ENCODE results near the gene ARMC3.
"Not testable (repeated sequence)": the region's sequence is repeated elsewhere in the genome, so short reads cannot be mapped to it uniquely, and the experiment has no call there.

ARMC3 gene

DNA sequence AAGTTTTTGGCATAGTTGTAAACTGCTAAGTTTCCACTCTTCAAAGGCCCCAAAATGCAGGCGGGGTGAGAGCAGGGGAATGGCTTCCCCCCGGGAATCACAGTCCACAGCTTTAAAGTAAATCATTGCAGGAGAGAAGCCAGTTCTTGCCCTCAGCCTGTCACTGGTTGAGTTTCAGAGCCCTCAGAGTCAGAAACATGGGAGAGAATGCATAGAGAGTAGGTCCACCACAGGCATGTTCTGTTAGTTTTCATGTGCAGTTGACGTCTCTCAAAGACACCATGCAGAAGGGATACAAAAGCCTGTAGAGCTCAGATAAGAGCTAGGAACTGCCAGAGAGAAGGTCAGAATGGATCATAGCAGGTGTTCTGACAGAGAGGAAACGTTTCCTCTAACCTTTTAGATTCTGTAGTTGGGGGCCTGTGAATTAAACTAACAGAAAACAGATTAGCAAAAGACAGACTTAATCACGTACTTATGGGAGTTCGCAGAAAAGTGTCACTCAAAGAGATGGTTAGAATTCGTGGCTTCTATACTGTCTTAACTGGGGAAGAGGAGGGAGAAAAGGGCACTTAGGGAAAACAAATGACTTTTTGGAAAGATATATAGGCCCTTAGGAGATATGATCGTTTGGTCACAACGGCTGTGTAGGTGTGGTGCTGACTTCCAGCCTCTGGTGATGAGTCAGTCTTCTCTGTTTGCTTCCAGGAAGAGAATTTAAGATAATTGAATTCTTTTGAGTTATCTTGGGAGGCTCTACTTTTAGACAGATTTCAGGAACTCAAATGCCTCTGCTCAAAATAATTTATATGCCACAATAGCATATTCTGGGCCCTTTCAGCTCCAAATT lies 119.6 kb downstream of the ARMC3 start:
- DNase-seq (ENCODE audit: low read depth), result no peak

DNA sequence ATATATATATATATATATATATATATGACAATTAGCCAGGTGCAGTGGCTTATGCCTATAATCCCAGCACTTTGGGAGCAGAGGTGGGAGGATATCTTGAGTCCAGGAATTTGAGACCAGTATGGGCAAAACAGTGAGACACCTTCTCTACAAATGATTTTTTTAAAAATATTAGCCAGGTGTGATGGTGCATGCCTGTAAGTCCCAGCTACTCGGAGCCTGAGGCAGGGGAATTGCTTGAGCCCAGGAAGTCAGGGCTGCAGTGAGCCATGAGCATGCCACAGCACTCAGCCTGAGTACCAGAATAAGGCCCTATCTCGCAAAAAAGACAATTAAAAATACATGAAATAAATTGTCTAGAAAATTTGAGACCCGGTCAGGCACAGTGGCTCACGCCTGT lies 120.3 kb downstream of the ARMC3 start:
- no peak for DNase-seq (ENCODE audit: low read depth)

DNA sequence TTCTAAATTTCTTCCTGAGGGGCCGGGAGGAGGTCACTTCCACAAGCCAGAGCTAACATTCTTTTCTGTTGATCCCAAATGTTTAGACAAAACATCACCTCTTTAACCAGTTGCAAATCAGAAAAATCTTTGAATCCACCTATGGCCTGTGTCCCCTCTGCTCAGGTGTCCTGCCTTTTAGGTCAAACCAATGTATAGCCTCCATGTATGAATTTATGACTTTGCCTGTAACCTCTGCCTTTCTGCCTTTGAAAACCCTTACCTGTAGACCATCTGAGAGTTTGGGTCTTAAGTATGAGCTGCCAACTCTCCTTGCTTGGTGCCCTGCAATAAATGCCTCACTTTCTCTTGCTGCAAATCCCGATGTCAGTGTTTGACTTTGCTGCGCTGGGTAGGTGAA lies 123.4 kb downstream of the ARMC3 start:
- no peak for DNase-seq (ENCODE audit: low read depth)

DNA sequence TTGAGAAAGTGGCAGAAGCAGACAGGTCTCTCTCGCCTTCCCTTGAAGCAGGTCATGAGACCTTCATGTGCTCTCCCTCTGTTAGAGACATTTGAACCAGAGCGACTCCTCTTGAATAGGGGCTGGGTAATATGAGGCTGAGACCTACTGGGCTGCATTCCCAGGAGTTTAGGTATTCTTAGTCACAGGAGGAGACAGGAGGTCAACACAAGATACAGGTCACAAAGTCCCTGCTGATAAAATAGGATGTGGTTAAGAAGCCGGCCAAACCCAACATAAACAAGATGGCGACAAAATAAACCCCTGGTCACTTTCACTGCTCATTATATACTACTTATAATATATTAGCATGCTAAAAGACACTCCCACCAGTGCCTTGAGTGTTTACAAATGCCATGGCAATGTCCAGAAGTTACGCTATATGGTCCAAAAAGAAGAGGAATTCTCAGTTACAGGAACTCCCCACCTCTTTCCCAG lies 124.0 kb downstream of the ARMC3 start:
- no peak for DNase-seq (ENCODE audit: low read depth)

DNA sequence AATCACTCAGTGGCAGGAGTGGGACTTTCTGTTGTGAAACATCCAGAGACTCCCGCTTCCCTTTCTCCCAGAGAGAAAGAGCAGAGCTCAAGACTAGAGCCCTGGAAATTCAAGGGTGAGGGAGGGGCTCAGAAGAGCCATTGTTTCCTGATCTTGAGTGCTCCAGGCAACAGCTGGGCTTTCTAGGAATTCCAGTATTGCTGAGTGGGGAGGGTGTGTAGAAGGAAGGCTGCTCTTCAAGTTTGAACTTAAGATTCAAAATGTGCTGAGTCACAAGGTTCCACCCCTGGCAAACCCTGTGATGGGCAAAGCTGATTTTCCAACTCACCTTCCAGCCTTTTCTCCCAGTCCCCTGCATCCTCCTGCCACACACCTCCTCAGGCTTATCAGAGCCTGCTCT lies 125.2 kb downstream of the ARMC3 start:
- DNase-seq (ENCODE audit: low read depth), result no peak

DNA sequence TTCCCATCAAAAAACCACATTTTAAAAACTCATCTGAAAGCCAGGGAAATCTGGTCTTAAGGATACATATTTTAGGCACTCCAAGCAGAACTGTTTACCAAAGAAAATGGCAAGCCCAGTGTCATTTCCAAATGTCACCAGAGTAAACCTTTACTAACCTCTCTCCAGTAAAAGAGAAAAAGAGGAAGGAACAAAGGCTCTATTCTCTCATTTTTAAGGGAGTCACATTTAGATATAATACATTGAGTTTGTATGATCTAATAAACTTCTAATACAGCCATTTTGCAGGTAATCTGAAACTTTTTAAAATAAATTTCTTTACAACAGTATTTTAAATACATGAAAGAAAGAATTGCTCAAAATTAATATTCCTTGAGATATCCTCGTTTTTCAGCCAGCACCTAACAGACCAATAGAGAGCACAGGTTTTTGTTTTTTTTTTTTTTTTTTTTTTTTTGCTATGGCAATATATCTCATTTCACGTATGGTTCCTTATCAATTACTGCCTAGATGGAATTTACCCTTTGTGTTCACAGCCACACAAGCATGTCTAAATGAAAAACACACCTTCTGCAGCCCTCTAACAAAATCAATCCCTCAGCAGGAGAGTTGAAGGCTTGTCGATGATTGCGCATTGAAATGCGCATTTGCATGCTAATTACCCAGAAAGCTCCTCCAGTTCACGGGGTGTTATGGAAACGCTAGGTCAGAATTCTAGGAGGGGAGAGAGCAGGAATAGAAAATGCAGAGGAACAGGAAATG lies 127.8 kb downstream of the ARMC3 start:
- DNase-seq (ENCODE audit: low read depth), result no peak

DNA sequence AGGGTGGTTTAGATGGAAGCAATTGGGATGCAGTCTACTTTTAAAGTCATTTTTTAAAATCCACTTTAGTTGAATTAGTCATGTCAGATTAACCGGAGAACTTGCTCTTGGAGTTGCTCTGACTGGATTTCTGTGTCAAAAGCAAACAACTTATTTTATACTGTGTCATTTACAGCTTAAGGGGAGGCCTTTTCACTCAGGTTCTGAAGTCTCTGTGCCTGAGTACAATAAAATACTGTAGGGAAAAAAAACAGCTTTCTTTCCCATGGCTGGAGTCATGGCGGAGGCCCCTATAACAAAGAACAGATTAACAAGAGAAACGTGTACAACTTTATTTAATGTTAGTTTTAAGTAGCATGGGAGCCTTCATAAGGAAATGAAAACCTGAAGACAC lies 128.3 kb downstream of the ARMC3 start:
- DNase-seq (ENCODE audit: low read depth), result no peak

DNA sequence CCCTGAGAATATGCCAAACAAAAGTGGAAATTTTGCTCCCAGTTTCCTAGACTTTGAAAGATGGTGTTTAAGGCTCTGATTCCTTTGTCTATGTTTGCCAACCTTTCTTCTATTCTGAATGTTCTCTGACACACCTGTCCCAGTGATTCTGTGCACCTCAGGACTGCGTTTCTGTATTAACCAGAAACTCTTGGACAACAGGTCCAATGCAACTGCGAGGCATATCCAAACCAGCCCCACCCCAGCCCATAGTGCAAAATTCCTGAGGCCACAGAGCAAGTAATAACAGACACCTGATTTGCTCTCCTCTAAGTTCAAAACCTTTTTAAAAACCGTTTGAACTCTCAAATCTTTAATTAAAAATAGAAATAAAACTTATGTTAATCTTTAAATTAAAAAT lies 130.5 kb downstream of the ARMC3 start:
- no peak for DNase-seq (ENCODE audit: low read depth)

DNA sequence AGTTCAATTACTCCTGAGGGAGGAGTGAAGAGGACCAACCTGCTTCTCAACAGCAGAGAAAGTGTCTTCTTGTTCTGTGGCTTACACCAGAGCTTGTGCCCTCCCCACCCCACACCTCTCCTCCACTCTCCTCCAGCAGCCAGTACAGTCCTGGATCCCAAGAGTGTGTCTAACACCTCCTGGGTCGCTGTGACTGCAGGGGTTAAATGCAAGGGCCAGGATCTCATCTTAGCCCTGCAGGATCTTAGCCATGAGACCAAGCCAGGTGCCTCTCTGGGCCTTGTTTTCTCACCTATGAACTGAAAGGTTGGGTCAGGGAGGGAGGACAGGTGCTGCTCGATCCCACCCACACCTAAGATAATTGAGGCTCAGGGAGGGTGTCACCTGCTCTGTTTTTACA lies 133.1 kb downstream of the ARMC3 start:
- DNase-seq (ENCODE audit: low read depth), result no peak

DNA sequence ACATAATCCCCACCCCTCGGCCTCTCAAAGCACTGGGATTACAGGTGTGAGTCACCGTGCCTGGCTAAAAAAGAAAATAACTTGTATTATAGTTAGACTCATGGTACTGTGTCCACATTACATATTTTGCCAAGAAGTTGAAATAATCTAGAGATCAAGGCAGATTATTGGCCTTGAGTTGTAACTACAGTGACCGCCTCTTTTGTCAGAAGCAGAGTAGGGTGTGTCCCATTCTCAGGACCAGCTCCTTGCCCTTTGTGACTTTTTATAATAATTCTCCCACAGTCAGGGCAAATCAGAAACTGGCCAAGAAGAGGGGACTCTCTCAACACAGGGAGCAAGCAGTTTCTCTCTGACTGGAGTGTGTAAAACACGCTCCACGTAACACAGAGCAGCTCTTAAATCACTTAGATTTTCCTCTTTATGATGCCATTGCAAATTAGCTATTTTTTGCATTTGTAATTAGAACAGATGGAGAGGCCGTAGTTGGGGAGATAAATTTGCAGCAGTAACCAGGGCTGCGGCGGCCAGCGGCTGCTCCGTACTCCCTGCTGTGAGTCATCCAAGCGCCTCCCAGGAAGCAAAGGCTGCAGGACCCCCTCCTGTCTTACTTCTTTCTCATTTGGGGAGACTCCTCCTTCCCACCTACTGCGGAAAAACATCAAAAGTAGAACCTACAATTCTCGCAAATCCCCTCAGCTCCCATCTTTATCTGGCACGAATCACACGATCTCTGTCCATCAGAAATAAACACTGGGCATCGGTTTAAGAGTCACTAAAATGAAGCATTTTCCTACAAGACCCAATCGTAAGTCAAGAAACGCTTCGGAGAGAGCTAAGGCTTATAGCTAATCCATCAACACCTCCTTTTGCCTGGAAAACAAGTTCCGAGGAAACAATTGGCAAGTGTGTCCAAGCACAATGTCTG lies 135.5 kb downstream of the ARMC3 start:
- DNase-seq (ENCODE audit: low read depth), result no peak

DNA sequence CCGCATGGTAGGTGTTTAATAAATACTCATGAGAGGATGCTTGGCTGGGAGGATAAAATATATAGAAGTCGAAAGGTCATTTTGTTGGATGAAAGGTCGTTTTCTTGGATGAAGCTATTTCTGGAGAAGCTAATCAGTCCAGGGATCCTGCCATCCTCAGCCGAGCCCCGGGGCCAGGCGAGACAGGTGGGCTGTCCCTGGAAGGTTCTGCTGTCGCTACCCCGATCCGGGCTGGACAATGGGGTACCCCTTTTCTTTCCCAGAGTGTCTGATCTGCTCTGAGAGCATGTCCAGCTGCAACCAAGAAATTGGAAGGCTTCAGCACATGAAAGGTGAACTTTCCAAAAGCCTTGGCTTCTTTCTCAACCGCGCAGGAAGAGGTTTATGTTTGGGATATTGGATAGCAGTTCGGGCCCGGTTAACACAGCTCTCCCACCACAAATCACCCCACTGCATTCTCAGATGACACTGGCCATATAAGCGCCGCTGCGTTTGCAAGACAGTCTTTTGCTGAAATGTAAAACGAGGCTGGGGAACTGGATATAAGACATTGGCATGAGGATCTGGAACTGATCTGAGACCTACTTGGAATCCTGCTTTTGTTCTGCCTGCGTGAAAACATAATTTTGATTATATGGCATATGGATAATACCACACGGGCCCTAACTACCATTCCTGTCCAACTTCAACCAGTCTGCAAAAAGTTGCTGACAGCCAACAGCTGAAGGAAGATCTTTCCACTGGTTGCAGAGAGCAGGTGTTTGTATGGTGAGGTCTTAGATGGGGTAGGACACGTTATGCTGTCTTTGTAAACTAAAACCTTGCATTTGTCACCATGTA lies 136.3 kb downstream of the ARMC3 start:
- DNase-seq (ENCODE audit: low read depth), result no peak

DNA sequence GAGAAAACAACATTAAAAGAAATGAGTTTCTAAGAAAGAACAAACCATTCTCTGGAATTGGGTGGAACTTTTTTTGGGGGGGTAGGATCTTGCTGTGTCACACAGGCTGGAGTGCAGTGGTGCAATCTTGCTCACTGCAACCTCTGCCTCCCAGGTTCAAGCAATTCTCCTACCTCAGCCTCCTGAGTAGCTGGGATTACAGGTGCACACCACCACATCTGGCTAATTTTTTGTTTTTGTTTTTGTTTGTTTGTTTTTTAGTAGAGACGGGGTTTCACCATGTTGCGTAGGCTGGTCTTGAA lies 136.9 kb downstream of the ARMC3 start:
- DNase-seq (ENCODE audit: low read depth), result not testable (repeated sequence)

DNA sequence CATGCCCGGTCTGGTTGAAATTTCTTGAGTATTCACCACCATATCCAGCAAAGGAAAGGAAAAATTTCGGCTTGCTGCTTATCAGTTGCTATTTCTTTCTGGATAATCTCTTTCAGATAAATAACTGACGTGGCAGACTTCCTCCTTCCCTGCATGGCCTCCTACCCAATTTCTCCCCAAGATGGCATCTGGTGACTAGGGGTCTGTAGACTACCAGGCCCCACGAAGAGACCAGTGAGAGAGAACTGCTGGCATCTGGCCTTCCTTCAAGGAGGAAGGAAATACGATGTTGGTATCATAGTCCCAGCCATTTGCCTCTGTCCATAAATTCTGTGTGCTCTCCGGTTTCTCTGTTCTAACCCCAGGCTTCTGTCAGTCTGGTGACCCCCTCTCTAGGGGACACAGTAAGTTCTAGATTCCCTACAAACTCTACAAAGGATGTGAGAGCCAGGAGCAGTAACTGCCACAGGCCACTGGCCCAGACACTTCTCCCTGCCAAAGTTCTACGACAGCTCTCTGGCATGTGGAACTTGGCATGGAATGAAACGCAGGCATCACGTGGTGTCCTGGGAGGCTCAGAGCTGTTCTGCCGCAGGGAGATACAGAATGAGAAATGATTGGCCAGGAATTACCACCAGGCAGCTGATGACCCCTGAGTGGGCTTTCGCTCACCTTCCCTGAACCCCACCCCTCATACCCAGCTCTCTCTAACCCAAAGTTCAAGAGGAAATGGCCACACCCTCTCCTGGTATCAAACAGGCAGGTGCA lies 137.5 kb downstream of the ARMC3 start:
- DNase-seq (ENCODE audit: low read depth), result no peak

DNA sequence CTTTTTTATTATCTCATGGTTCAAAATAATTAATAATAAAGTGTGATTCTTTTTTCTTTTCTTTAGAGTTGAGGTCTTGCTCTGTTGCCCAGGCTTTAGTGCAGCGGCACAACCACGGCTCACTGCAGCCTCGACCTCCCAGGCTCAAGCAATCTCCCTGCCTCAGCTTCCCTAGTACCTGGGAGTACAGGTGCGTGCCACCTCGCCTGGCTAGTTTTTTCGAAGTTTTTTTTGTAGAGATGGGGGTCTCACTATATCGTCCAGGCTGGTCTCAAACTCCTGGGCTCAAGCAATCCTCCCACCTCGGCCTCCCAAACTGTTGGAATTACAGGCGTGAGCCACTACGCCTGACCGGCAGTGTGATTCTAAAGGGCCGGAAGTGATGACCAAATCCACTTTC lies 139.5 kb downstream of the ARMC3 start:
- DNase-seq (ENCODE audit: low read depth), result no peak

DNA sequence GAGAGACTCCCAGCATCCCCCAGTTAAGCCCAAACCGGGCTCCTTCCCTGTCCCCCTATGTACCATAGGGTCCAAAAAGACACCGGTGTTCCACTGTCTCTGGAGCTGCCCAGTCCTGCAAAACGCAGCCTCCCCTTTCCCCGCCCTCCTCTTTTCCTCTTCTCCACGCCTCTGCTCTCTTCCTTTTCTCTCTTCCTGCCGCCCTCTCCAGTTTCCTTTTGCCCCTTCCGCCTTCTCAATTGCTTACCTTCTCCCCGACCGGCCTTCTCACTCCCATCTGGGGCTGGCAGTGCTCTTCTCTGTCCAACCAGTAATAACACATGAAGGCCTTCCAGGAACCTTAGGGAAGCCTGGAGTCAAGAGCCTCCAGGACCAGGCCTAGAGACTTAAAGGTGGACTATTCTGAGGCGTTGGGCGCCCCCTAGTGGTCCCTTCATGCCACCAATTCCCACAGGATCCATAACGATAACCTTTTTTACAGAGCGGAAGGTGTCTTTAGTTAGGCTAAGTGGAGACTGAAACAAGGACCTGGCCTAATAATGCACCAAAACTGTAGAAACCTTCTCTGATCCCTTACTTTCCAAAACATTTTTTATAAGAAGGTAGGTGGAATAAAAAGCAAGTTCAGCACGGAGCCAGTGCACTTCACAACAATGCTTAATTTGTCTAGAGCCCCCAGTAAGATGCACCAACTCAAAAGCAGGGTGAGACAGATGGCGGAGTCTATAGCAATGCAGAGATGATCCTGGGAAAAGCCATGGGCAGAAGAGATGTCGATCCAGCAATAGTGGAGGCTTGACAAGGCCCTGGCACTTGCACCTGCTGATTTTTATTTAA lies 140.3 kb downstream of the ARMC3 start:
- DNase-seq (ENCODE audit: low read depth), result peak; percentile 35

DNA sequence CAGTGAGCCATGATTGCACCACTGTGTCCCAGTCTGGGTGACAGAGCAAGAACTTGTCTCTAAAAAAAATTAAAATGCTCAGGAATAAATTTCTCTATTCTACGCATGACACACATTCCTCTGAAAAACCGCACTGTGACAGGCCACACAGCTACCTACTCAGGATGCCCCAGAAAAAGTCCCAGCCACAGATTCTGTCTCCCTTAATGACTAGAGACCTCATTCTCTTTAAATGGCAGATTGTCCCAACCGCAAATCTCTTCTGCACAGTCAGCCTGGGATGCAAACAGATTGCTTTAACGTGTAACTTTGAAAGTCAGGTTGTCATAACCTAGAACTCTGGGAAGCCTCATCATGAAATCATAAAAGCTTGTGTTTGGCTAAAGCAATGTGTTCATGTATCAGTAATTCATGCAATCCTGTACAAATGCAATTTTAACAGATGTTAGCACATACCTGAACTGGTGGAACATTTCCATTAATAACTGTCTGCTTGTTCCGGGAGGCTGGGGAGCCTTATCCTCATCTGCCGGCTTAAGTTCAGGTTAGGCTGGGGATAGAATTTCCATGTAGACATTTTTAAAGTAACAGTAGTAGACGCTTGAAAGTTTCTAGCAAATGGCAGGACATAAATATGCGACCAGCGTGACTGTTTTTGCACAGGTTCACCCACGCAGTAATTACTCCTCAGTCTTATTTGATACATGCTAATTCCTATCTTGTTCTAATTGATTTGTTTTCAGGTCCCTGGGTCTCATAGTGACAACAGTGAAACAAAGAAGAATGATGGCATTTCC lies 141.4 kb downstream of the ARMC3 start:
- no peak for DNase-seq (ENCODE audit: low read depth)

DNA sequence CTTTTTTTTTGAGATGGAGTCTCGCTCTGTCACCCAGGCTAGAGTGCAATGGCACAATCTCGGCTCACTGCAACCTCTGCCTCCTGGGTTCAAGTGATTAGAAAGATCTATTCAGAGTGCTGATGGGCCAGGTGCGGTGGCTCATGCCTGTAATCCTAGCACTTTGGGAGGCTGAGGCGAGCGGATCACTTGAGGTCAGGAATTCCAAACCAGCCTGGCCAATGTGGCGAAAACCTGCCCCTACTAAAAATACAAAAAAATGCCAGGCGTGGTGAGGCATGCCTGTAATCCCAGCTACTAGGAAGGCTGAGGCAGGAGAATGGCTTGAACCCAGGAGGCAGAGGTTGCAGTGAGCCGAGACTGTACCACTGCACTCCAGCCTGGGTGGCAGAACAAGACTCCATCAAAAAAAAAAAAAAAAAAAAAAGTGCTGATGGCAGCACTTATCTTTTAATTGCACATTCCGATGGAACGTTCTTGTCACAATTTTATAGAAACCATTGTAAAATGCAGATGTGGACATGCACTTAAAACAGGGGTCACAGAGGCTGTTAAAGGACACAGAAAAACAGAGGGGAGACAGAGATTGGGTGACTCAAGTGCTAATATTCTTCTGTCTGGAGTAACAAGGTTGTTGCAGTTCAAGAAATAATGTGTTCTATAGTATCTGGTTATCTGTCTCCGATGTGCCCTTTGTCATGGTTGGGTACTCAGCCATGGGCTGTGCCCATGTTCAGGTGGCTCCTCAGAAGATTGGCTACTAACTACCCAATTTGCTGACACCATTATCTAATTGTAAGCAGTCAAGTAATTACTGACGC lies 142.4 kb downstream of the ARMC3 start:
- DNase-seq (ENCODE audit: low read depth), result not testable (repeated sequence)

DNA sequence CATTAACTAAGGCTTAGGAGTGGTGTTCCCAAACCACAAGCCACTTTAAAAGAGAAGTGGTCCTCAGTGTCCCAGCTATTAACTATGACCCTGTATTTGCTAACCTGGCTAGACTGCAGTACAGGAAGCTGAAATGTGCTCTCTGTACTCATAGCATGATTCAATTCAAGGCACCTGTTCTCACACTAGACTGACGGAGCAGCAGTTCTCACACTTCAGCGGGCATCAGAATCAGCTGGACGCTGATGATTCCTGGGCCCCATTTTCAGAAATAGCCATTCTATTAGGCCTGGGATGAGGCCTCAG lies 143.0 kb downstream of the ARMC3 start:
- DNase-seq (ENCODE audit: low read depth), result no peak

Measured in activated gamma-delta T cell treated with anti-CD3 and anti-CD28 coated beads, Interleukin-2, amount 50 U/mL, for 16 hours (primary cell).